A673 (cell line): ENCODE data around the gene LPP.

ENCODE experiments used
- CTCF ChIP-seq: fragments of 300-800, 200-600 bp; sonication (generic); conservative IDR thresholded peaks from 2 replicates; pipeline ENCODE4 v1.5.1; 2017; ENCODE audit warnings: low read depth, mild to moderate bottlenecking, antibody characterized with exemption, low read length, moderate library complexity, mixed read lengths
- EZH2 ChIP-seq: fragments of 200-600 bp; sonication (generic); IDR thresholded peaks from 2 replicates; pipeline ENCODE4 v1.6.1; 2017; ENCODE audit warnings: borderline replicate concordance, low read depth, mild to moderate bottlenecking, mixed read lengths, antibody characterized with exemption, low read length; ENCODE audit not compliant: poor library complexity, severe bottlenecking

DNA sequence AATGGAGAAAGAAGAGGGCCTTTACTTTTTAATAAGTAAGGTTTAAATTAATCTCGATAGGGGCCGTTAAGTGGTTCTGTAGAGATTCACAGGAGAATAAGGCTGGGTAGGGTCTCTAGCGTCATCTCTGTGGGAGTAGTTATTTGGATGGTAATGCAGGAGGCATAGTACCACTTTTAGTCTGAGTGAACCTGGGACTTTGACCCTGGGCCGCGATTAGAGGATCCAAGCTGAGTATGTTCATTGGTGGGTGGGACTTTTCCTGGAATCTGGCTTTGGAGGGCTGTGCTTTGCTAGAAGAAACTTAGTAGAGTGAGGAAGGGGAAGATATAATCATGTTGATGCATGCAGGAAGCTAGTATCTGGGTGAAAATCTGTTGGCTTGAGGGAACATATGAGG lies 4.0 kb downstream of the LPP start:
- TF ChIP-seq CTCF (no peak), EZH2 (no peak)
